ENCODE measurements around the gene METTL27. TPM values are rescaled to one million over a fixed set of nuclear protein-coding genes. Genes with fewer than 3 reads are reported as not detected.

METTL27 gene
- total RNA-seq, 4 donors from 2014 or later = 2.0 to 6.8 (median 2.9) TPM; not detected in 1

DNA sequence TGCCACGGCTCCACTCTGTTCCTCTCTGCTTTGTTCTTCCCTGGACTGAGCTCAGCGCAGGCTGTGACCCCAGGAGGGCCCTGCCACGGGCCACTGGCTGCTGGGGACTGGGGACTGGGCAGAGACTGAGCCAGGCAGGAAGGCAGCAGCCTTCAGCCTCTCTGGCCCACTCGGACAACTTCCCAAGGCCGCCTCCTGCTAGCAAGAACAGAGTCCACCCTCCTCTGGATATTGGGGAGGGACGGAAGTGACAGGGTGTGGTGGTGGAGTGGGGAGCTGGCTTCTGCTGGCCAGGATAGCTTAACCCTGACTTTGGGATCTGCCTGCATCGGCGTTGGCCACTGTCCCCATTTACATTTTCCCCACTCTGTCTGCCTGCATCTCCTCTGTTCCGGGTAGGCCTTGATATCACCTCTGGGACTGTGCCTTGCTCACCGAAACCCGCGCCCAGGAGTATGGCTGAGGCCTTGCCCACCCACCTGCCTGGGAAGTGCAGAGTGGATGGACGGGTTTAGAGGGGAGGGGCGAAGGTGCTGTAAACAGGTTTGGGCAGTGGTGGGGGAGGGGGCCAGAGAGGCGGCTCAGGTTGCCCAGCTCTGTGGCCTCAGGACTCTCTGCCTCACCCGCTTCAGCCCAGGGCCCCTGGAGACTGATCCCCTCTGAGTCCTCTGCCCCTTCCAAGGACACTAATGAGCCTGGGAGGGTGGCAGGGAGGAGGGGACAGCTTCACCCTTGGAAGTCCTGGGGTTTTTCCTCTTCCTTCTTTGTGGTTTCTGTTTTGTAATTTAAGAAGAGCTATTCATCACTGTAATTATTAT lies 10.3 kb downstream of the METTL27 start:
- Histone ChIP-seq H3K9me3 (no peaks in the 10 kb centered on the region), H3K27me3 (no peaks in the 10 kb centered on the region), H3K36me3 (no peaks in the 10 kb centered on the region), H3K27ac (peak overlapping the region; percentile 89), H3K4me3 (peak overlapping the region; percentile 47), H3K4me1 (peaks cover 59% of the 10 kb centered on the region)
- DNase-seq (ENCODE audit: low spot score in 2 of 2) = peak in 1 of 2 donors; percentile 87
- TF ChIP-seq, protein P1, sequence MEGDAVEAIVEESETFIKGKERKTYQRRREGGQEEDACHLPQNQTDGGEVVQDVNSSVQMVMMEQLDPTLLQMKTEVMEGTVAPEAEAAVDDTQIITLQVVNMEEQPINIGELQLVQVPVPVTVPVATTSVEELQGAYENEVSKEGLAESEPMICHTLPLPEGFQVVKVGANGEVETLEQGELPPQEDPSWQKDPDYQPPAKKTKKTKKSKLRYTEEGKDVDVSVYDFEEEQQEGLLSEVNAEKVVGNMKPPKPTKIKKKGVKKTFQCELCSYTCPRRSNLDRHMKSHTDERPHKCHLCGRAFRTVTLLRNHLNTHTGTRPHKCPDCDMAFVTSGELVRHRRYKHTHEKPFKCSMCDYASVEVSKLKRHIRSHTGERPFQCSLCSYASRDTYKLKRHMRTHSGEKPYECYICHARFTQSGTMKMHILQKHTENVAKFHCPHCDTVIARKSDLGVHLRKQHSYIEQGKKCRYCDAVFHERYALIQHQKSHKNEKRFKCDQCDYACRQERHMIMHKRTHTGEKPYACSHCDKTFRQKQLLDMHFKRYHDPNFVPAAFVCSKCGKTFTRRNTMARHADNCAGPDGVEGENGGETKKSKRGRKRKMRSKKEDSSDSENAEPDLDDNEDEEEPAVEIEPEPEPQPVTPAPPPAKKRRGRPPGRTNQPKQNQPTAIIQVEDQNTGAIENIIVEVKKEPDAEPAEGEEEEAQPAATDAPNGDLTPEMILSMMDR (IDR thresholded peaks at IDR 0.05) = no peak
- TF ChIP-seq POLR2AphosphoS5 (IDR thresholded peaks at IDR 0.05) = peak in 1 of 3 donors; percentile 46
- WGBS = 61% methylated on average over 6 of the region's 16 CpGs

DNA sequence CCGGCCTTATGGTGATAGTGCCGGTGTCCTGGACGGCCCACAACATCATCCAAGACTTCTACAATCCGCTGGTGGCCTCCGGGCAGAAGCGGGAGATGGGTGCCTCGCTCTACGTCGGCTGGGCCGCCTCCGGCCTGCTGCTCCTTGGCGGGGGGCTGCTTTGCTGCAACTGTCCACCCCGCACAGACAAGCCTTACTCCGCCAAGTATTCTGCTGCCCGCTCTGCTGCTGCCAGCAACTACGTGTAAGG lies 10.8 kb downstream of the METTL27 start:
- H3K4me1 ChIP-seq = peaks cover 59% of the 10 kb centered on the region
- no peak for DNase-seq (ENCODE audit: low spot score in 2 of 2)
- 47% methylated on average over 10 of the region's 16 CpGs for WGBS
- H3K36me3 ChIP-seq = no peaks in the 10 kb centered on the region
- TF ChIP-seq POLR2A (IDR thresholded peaks at IDR 0.05) (no peak), EP300 (IDR thresholded peaks at IDR 0.05) (no peak), POLR2AphosphoS5 (IDR thresholded peaks at IDR 0.05) (no peak)
- TF ChIP-seq, protein P1 (IDR thresholded peaks at IDR 0.05) = no peak
- no peaks in the 10 kb centered on the region for H3K27me3 ChIP-seq
- peak overlapping the region; percentile 47 for H3K4me3 ChIP-seq
- no peaks in the 10 kb centered on the region for H3K9me3 ChIP-seq
- H3K27ac ChIP-seq = peak overlapping the region; percentile 89

DNA sequence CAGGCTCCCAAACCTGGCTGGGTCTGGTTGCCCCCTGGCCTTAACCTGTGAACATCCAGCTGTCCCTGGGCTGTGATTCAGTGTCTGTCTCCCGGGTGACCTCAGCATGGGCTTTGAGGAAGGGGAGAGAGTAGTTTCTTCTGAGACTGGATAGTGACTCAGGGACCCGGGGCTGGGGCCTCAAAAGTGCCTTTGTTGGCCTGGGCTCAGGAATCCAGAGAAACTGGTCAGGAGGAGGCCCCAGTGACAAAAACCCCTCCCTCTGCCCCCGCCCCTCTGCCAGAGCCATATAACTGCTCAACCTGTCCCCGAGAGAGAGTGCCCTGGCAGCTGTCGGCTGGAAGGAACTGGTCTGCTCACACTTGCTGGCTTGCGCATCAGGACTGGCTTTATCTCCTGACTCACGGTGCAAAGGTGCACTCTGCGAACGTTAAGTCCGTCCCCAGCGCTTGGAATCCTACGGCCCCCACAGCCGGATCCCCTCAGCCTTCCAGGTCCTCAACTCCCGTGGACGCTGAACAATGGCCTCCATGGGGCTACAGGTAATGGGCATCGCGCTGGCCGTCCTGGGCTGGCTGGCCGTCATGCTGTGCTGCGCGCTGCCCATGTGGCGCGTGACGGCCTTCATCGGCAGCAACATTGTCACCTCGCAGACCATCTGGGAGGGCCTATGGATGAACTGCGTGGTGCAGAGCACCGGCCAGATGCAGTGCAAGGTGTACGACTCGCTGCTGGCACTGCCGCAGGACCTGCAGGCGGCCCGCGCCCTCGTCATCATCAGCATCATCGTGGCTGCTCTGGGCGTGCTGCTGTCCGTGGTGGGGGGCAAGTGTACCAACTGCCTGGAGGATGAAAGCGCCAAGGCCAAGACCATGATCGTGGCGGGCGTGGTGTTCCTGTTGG lies 11.4 kb downstream of the METTL27 start, which contains the start of gene CLDN4:
CLDN4 (plus strand) TSS at position 316 of the 903 bp plus-strand sequence; CDS start at position 522, 206 bp downstream.
- peak; percentile 87 to 88 for DNase-seq (ENCODE audit: low spot score in 2 of 2)
- Histone ChIP-seq H3K36me3 (no peaks in the 10 kb centered on the region), H3K27ac (peak within 1 kb of the TSS; percentile 89), H3K4me1 (peaks cover 59% of the 10 kb centered on the region), H3K27me3 (no peaks in the 10 kb centered on the region), H3K9me3 (no peaks in the 10 kb centered on the region), H3K4me3 (peak within 1 kb of the TSS; percentile 47)
- TF ChIP-seq POLR2A (IDR thresholded peaks at IDR 0.05) = peak in 1 of 2 donors; percentile 60
- peak in 2 of 3 donors; percentile 53 to 65 for TF ChIP-seq POLR2AphosphoS5 (IDR thresholded peaks at IDR 0.05)
- TF ChIP-seq EP300 (IDR thresholded peaks at IDR 0.05) = no peak
- TF ChIP-seq, protein P1 (IDR thresholded peaks at IDR 0.05) = no peak
- 38% methylated on average over 14 of the region's 42 CpGs for WGBS

DNA sequence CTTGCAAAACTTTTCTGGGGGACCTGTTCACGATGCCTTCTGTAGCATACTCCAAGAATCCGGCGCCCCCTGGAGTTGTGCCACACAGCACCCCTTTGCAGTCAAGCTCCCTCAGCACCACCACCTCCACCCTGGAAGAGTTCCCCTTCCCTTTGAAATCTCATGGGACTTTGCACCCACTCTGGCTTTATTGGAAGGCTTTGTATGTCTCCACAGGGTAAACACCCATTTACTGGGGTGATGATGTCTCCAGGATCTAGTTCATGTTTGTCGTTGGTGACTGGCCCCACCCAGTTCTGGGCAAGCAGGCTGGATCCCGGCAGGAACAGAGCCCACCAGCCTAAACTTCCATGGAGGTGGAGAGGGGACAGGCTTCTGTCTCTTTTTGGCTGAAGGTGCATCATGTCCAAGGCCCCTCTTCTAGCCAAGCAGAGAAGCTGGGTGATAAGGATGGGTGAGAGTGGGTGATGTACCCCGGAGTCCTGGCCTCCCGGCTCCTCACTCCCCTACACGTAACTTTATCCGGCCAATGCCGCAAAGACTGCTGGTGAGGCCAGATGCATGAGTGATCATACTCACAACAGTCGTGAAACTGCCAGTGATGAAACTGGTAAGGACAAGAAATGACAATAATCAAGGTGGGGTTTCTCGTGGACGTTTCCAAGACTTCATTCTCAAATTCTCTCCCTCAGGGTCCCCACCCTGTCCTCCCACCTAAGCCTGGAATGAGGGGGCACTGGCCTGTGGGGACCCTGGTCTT lies 12.2 kb downstream of the METTL27 start:
- H3K4me3 ChIP-seq = peak overlapping the region; percentile 47

DNA sequence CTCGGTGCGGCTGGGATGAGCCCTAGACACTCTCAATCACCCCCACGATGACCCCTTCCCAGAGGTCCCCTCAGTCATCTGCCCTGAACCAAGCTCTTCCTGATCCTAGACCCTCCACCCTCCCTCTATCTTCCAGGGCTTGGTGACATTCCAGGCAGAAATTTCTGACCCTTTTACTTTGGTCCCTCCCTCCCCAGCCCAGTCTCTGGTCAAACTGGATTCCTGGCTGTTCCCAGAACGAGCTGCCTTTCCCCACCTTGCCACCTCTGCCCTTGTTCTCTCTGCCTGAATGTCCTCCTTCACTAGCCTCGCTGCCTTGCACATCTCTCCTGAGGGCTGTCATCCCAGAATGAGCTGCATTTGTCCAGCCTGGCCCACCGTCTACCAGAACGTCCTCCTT lies 12.8 kb downstream of the METTL27 start:
- no peak overlapping the region for H3K4me3 ChIP-seq
- H3K9me3 ChIP-seq = no peaks in the 10 kb centered on the region
- H3K4me1 ChIP-seq = peaks cover 59% of the 10 kb centered on the region
- TF ChIP-seq POLR2A (IDR thresholded peaks at IDR 0.05) = no peak
- TF ChIP-seq POLR2AphosphoS5 (IDR thresholded peaks at IDR 0.05) = no peak
- TF ChIP-seq, protein P1 (IDR thresholded peaks at IDR 0.05) = no peak
- TF ChIP-seq EP300 (IDR thresholded peaks at IDR 0.05) = no peak
- H3K27ac ChIP-seq = no peak overlapping the region
- H3K36me3 ChIP-seq = no peaks in the 10 kb centered on the region
- 66% methylated on average over 7 of the region's 7 CpGs for whole genome bisulfite sequencing
- H3K27me3 ChIP-seq = no peaks in the 10 kb centered on the region
- no peak for DNase-seq (ENCODE audit: low spot score in 2 of 2)

More for the DNA sequence above, 12.2 kb downstream of the METTL27 start:
- DNase-seq (ENCODE audit: low spot score in 2 of 2) = no peak
- no peaks in the 10 kb centered on the region for H3K36me3 ChIP-seq
- TF ChIP-seq POLR2AphosphoS5 (IDR thresholded peaks at IDR 0.05) = no peak
- TF ChIP-seq POLR2A (IDR thresholded peaks at IDR 0.05) = no peak
- TF ChIP-seq EP300 (IDR thresholded peaks at IDR 0.05) = no peak
- WGBS = 76% methylated on average over 12 of the region's 13 CpGs
- no peaks in the 10 kb centered on the region for H3K9me3 ChIP-seq
- peak overlapping the region; percentile 89 for H3K27ac ChIP-seq
- peaks cover 59% of the 10 kb centered on the region for H3K4me1 ChIP-seq
- H3K27me3 ChIP-seq = no peaks in the 10 kb centered on the region

Measured in suprapubic skin (tissue), 4 donors.